ENCODE results near the gene HOXB4. TPM values are rescaled to one million over a fixed set of nuclear protein-coding genes. Genes with fewer than 3 reads are reported as not detected.
A peak's percentile ranks its signal among the peaks of the same experiment; 100 is the strongest.

HOXB4 gene
- polyA plus RNA-seq, 3 donors from 2014 or later = 0.14 to 0.53 TPM; not detected in 1

DNA sequence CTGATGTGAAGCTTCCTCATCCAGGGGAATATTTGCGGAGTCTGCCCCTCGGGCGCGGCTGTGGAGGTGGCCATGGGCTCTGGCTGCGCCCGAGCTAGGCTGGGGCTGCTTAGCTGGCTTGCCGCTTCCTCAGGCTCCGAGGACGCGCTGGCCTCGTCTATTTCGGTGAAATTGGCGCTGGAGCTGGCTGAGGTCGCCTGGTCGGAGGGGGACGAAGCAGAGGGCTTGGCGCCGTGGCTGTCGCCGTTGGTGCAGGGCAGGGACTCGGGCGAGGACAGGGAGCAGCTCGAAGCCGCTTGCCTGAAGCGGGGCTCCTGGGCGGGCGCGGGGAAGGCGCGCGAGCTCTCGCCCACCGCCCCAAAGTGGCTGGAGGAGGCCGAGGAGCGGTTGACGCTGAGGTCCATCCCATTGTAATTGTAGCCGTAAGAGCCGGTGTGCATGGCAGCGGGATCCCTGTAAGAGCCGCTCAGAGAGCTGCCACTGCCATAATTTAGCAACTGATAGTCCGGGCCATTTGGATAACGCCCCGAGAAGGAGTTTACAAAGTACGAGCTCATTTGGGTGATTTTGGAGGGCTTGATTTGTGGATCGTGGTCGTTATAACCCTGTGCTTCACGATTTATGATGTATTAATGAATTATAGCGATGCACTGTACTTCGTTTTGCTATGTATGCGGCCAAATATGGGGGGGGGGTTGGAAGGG lies 15.1 kb upstream of the HOXB4 start, which contains the start of gene HOXB5:
TSS of gene HOXB5 (minus strand) at position 654 of the 704 bp plus-strand sequence. CDS start at position 557, 97 bp downstream.
- H3K9me3 Mint-ChIP-seq = no peaks in the 10 kb centered on the region
- DNase-seq = no peak
- peak within 1 kb of the TSS; percentile 78 to 88 (median 83) for H3K4me3 Mint-ChIP-seq
- H3K4me1 Mint-ChIP-seq = peaks cover 35 to 52% of the 10 kb centered on the region in 2 donors
- peak within 1 kb of the TSS in 1 of 6 donors; percentile 20 for H3K27ac Mint-ChIP-seq
- peaks cover 37 to 59% (median 43%) of the 10 kb centered on the region in 3 donors for H3K27me3 Mint-ChIP-seq (ENCODE audit: low read depth in 3 of 3)
- H3K36me3 Mint-ChIP-seq = peaks cover 0 to 3% (median 3%) of the 10 kb centered on the region in 3 donors

DNA sequence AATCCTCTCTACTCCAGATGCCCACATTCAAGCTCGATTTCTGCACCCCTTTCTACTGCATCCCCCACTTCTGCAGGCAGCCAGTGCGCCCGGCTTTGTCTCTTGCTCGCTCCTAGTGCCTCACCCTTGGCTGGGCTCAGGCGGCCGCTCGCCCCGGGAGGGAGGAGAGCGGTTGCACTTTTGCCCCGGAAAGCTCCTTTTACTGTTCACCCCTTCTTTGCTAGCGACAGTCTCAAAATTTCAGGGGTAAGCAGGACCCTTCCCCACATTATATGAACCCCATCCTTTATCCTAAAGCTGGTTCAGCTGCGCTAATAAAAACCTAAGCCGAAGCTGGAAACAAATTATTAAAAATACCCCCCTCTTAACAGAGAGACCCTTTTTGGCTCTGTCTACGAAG lies 14.4 kb upstream of the HOXB4 start:
- DNase-seq = no peak
- H3K27me3 Mint-ChIP-seq (ENCODE audit: low read depth in 3 of 3) = peaks cover 32 to 54% (median 41%) of the 10 kb centered on the region in 3 donors
- H3K9me3 Mint-ChIP-seq = no peaks in the 10 kb centered on the region
- H3K27ac Mint-ChIP-seq = no peak overlapping the region
- peaks cover 29 to 45% of the 10 kb centered on the region in 2 donors for H3K4me1 Mint-ChIP-seq
- H3K4me3 Mint-ChIP-seq = peak overlapping the region; percentile 78 to 88 (median 83)
- H3K36me3 Mint-ChIP-seq = peaks cover 0 to 3% (median 3%) of the 10 kb centered on the region in 3 donors

DNA sequence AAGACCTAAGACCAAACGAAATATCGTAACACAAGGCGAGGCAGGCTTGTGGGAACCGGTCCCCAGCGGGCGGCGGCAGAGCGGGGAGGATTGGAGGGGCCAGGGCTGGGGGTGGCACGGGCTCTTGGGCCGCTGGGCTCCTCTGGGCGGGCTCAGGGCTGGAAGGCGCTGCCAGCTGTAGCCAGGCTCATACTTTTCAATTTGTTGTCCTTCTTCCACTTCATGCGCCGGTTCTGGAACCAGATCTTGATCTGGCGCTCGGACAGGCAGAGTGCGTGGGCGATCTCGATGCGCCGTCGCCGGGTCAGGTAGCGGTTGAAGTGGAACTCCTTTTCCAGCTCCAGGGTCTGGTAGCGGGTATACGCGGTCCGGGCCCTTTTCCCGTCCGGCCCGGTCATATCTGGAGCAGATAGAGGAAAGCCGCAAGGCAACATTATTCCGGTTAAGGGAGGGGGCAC lies 13.9 kb upstream of the HOXB4 start:
- Mint-ChIP-seq H3K36me3 (peaks cover 0 to 3% (median 3%) of the 10 kb centered on the region in 3 donors), H3K9me3 (no peaks in the 10 kb centered on the region), H3K4me1 (peaks cover 24 to 40% of the 10 kb centered on the region in 2 donors), H3K27ac (no peak overlapping the region), H3K4me3 (peak overlapping the region in 2 of 5 donors; percentile 38 to 83), H3K27me3 (ENCODE audit: low read depth in 3 of 3) (peaks cover 29 to 49% (median 42%) of the 10 kb centered on the region in 3 donors)
- no peak for DNase-seq

DNA sequence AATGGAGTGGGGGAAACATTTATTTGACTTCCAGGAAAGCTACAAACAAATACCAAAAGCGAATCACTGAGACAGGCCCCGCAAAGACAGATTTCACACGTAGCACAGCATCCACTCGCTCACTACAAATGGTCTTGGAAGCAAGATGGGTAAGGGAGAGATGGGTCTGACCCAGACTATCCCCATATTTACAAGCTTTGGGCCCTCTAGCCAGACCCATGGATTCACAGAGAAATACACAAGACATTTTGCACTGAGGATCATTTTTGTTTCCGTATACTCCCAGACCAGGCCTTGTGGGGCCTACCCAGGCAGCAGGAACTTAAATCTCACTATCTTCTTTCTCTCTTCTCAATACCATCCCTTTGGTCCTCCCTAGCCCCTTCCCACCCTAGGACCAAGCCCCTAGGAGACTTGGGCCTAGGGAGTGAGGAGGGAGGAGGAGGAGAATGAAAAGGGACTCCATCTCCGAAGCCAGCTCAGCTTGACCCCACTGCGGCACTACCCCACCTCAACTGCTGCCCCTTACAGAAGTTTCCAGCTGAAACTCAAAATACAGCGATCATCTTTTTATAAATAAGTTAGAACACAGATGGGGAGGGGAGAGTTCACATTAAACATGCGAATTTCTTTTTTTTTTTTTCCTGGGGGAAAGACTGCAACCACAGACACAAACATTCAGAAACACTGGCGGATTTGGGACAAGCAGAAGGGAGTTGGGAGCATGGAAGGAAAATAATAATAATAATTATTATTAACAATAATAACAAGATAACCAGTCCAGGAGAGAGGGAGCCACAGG lies 13.3 kb upstream of the HOXB4 start:
- H3K27me3 Mint-ChIP-seq (ENCODE audit: low read depth in 3 of 3) = peaks cover 23 to 45% (median 39%) of the 10 kb centered on the region in 3 donors
- peaks cover 20 to 36% of the 10 kb centered on the region in 2 donors for H3K4me1 Mint-ChIP-seq
- no peaks in the 10 kb centered on the region for H3K9me3 Mint-ChIP-seq
- DNase-seq = no peak
- no peak overlapping the region for H3K27ac Mint-ChIP-seq
- peaks cover 0 to 3% (median 3%) of the 10 kb centered on the region in 3 donors for H3K36me3 Mint-ChIP-seq
- peak overlapping the region in 2 of 5 donors; percentile 38 to 83 for H3K4me3 Mint-ChIP-seq

DNA sequence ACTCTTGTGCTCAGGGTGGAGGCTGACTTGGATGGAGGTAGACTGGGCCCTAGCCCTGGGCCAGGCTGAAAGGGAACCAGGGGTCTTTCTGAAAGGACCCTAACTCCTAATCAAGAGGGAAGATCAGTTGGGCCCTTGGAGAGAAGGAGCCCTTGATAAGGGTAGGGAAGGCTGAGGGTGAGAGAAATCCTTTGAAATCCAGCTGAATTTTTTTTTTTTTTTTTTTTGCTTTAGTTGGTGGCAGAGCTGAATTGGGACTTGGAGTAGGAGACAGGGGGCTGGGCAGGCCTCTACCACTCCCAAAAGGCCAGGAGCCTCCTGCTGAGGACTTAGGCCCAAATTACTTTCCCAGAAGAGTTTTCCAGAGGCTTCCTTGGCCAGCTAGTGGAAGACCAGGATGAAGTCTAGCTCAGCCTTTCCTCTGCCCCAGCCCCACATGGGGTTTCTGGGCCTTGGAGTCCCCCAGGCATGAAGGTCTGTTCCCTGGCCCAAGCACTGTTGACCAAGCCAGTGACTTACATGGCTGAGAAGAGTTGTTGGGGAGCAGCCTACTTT lies 12.5 kb upstream of the HOXB4 start:
- Mint-ChIP-seq H3K36me3 (no peaks in the 10 kb centered on the region), H3K27ac (no peak overlapping the region), H3K4me1 (peaks cover 25 to 36% of the 10 kb centered on the region in 2 donors), H3K27me3 (ENCODE audit: low read depth in 3 of 3) (peaks cover 22 to 47% (median 38%) of the 10 kb centered on the region in 3 donors), H3K9me3 (no peaks in the 10 kb centered on the region), H3K4me3 (peak overlapping the region in 1 of 5 donors; percentile 38)
- DNase-seq = no peak

DNA sequence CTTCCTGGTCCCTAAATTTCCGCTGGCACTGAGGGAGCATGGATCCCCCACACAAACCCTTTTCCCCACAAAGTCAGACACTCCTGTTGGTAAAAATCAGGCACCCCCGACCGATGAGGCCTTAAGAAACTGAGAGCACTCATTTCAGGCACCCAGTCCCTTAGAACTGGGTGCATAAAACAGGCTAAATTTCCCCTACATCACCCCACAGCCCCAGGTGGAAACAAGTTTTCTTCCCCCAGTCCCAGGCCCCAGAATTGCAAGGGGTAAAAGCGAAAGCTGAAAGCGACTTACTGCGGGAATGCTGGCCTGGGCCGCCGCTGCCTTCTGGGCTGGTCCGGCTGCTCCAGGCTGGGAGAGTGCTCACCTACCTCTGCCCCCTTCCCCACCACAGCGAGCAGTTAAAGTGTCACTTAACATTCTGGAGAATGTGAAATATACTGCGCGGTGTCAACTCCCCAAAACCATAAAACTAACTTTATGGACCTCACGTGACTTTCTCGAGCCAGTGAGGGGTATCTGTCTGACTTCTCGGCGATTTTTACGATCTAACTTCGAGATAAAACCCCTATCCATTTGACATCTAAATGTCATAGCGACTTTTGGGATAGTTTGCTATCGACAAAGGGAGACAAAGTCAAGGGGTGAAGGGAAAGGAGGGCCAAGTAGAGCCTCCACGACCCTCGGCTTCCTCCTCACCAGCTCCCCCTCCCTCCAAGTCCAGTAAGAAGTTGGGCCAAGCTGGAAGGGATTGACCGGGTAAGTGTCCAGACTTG lies 11.9 kb upstream of the HOXB4 start, which contains the start of gene HOXB3:
TSS of gene HOXB3 (minus strand) at position 411 of the 776 bp plus-strand sequence. CDS start 37,767 bp downstream, outside the sequence.
- H3K27me3 Mint-ChIP-seq (ENCODE audit: low read depth in 3 of 3) = peaks cover 24 to 51% (median 36%) of the 10 kb centered on the region in 3 donors
- no peaks in the 10 kb centered on the region for H3K9me3 Mint-ChIP-seq
- peaks cover 31 to 39% of the 10 kb centered on the region in 2 donors for H3K4me1 Mint-ChIP-seq
- DNase-seq = no peak
- no peak within 1 kb of the TSS for H3K27ac Mint-ChIP-seq
- no peaks in the 10 kb centered on the region for H3K36me3 Mint-ChIP-seq
- H3K4me3 Mint-ChIP-seq = peak within 1 kb of the TSS in 1 of 5 donors; percentile 38

DNA sequence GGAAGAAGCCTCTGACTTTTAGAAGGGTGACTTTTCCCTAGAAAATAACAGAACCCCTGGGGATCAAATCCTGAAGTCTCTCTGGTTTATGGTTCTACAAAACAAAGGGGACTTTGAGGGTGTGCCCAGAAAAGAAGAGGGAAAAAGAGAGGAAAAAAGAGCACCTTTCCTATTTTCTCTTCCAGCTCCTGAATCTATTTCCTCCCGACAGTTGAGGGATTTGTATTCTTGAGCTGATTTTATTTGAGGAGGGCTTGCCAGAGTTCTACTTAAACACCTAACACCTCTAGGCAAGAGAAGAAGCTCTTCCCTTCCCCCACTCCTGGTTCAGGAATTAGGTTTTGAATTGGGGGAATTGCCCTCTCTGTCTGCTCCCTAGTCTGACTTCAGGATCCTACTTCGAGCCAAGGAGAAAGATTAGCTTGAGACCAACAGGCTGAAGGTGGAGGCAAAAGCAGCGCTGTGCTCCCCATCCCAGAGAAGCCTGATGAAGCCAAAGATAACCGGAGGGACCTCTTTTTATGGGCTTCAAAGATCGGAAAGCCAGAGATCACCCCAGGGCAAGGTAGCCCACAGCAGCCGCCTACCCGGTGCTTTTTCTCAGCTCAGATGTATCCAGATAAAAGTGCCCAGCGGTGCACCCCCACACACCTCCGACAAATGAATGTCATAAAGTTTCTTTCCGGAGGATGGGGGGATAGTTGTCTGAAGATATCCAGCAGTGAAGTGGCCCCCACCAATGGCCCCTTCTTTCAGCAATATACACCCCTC lies 11.1 kb upstream of the HOXB4 start:
- peaks cover 34 to 44% of the 10 kb centered on the region in 2 donors for H3K4me1 Mint-ChIP-seq
- peaks cover 24 to 48% (median 37%) of the 10 kb centered on the region in 3 donors for H3K27me3 Mint-ChIP-seq (ENCODE audit: low read depth in 3 of 3)
- H3K36me3 Mint-ChIP-seq = no peaks in the 10 kb centered on the region
- H3K4me3 Mint-ChIP-seq = no peak overlapping the region
- no peak overlapping the region for H3K27ac Mint-ChIP-seq
- no peak for DNase-seq
- no peaks in the 10 kb centered on the region for H3K9me3 Mint-ChIP-seq

DNA sequence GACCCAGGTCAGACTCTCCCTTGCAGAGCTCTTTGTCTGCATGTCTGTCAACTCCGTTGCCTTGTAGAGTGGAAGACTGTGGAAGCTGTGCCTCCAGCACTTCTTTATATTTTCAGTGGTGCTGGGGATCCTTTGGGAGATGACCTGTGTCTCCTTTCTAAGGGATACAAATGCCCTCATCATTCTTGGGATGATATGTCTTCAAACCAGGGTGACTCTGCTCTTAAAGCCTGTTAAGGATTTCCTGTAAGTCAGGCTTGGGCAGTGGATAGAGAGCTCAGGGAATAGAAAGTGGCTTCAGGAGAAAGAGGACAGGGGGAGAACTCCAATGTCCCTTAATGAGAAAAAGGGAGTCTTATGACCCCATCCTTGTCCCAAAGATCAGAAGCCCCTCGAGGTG lies 10.4 kb upstream of the HOXB4 start:
- peaks cover 29 to 41% (median 40%) of the 10 kb centered on the region in 3 donors for H3K27me3 Mint-ChIP-seq (ENCODE audit: low read depth in 3 of 3)
- H3K36me3 Mint-ChIP-seq = no peaks in the 10 kb centered on the region
- no peak for DNase-seq
- H3K4me3 Mint-ChIP-seq = no peak overlapping the region
- peaks cover 30 to 42% of the 10 kb centered on the region in 2 donors for H3K4me1 Mint-ChIP-seq
- H3K27ac Mint-ChIP-seq = no peak overlapping the region
- H3K9me3 Mint-ChIP-seq = no peaks in the 10 kb centered on the region

DNA sequence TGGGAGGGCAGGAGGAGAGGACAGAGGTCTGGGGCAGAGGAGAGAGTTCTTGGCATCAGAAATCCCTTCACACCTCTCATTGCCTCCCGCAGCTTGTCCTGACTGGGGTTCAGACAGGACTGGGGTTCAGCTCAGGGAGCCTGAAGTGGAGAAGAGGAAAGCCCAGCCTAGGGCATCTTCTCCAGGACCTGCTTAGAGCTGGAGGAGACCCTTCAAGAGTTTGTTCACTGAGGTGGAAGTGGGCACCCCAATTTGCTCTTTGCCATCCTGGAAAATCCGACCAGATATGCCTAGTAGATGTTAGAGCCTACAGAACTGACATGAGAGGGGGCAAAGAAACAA lies 9.9 kb upstream of the HOXB4 start:
- no peaks in the 10 kb centered on the region for H3K36me3 Mint-ChIP-seq
- DNase-seq = no peak
- H3K9me3 Mint-ChIP-seq = no peaks in the 10 kb centered on the region
- no peak overlapping the region for H3K4me3 Mint-ChIP-seq
- peaks cover 31 to 41% (median 37%) of the 10 kb centered on the region in 3 donors for H3K27me3 Mint-ChIP-seq (ENCODE audit: low read depth in 3 of 3)
- peaks cover 27 to 41% of the 10 kb centered on the region in 2 donors for H3K4me1 Mint-ChIP-seq
- H3K27ac Mint-ChIP-seq = peak overlapping the region in 1 of 6 donors; percentile 47

DNA sequence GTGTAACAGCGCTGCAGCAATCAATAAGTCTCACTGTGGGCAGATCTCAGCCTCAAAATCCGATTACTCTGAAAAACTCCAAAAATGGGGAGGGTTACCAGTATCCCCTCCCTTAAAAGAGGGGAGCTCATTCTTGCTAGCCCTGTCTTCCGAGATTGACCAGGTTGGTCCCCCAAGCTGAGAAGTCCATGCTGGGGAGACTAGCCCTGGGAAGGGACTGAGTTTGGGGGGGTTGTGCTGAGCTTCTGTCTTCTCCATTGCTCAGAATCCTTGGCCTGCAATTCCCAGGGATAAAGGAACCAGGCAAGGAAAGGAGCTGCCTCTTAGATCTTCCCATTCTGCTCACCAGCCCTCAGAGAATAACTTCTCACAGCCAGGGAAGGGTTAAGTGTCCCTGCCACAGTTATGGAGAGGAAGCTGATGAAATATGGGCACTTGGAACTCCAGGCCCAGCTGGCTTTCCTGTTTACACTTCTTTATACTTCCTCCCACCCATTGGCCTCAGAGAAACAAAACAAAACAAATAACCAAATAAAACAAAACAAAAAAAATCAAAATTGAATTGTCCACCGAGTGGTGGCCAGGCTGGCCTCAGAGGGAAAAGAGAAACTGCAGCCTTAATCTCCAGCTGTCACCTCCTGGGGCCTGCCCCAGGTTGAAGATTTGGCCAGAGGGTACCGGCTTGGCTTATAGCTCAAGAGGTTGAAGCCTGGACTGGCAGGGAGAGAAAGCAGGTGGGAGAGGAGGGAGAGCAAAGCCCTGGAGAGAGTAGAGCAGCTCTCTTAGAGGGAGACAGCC lies 9.3 kb upstream of the HOXB4 start:
- Mint-ChIP-seq H3K36me3 (no peaks in the 10 kb centered on the region), H3K4me1 (peaks cover 25 to 41% of the 10 kb centered on the region in 2 donors), H3K27ac (peak overlapping the region in 1 of 6 donors; percentile 47)

DNA sequence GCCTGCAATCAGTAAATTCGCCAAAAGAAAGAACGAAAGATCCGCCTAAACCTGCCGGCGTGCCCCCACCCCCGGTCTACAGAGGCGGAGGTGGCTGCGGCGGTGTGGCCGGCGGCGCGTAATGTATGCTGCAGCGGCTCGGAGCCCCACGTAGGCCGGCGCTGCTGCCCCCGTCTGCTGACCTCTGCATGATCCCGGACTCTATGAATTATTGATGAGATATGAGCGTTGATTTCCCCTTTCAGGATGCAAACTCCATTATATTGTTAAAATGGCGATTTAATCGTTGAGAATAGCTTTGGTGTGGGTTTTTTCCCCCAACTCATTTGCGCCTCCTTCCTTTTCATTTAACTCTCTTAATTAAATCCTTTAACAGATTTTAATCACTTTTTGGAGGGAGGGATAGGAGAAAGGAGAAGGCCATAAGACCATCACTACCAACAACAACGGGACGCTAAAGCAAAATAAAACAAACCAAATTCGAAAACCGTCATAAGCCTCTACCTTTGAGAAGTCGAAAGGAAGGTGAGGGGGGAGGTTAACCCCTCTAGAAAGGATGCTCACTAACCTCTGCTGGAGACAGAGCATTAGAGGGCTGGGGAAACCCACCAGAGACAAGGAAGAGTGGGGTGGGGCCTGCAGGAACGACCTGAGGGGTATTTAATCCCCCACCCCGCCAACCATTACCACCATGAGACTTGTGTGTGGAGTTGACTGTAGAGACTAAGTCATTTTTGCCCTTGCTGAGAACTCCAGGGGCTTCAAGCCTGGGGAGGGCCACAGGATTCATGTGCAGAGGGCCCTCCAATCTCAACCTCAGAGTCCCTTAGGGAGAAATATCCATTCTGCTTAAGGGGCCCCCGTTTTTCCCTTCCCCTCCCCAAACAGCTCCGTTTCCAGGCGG lies 8.5 kb upstream of the HOXB4 start:
- H3K36me3 Mint-ChIP-seq = no peaks in the 10 kb centered on the region
- peak overlapping the region; percentile 89 to 99 (median 97) for H3K4me3 Mint-ChIP-seq
- H3K27me3 Mint-ChIP-seq (ENCODE audit: low read depth in 3 of 3) = peaks cover 32 to 34% (median 33%) of the 10 kb centered on the region in 3 donors
- no peaks in the 10 kb centered on the region for H3K9me3 Mint-ChIP-seq
- H3K27ac Mint-ChIP-seq = peak overlapping the region in 5 of 6 donors; percentile 10 to 91 (median 88)
- peak; percentile 50 to 51 (median 51) for DNase-seq
- peaks cover 30 to 48% of the 10 kb centered on the region in 2 donors for H3K4me1 Mint-ChIP-seq

More for the DNA sequence above, 9.3 kb upstream of the HOXB4 start:
- Mint-ChIP-seq H3K4me3 (peak overlapping the region in 4 of 5 donors; percentile 1 to 56 (median 26)), H3K9me3 (no peaks in the 10 kb centered on the region), H3K27me3 (ENCODE audit: low read depth in 3 of 3) (peaks cover 33 to 38% (median 35%) of the 10 kb centered on the region in 3 donors)
- no peak for DNase-seq

Data from immature natural killer cell (primary cell).